MCF 10A (cell line): Measurements from ENCODE around the gene PARD3. TPM values are rescaled to one million over a fixed set of nuclear protein-coding genes. Genes with fewer than 3 reads are reported as not detected.

Experiments used
- BruUV-seq: library from RNA; stranded (reverse); fragments of 400-500 nt; replicated peaks from 2 replicates; lab custom pipeline; 2021; lab: Mats Ljungman, UMichigan
- CTCF ChIA-PET: fragments of 300-600 bp; sonication (Branson Sonifier 250); formaldehyde crosslinking; extraction: SDS; loops from one replicate; lab custom pipeline; 2021; ENCODE audit warnings: antibody characterized with exemption, inconsistent platforms; lab: Yijun Ruan, JAX
- POLR2A ChIA-PET: fragments of 300-600, 350-650 bp; sonication (Branson Sonifier 250); formaldehyde crosslinking; extraction: SDS; loops from one replicate; lab custom pipeline; 2020; ENCODE audit warnings: antibody characterized with exemption, inconsistent platforms; lab: Yijun Ruan, JAX
- DNase-seq: peaks from one replicate; pipeline ENCODE4 v3.0.0-alpha.2; 2018; ENCODE audit not compliant: unreplicated experiment
- H3K27ac Mint-ChIP-seq: one replicate; pipeline ENCODE4 v1.8.0; 2022; ENCODE audit warnings: mild to moderate bottlenecking, low read depth, mixed read lengths; ENCODE audit not compliant: unreplicated experiment
- H3K27me3 Mint-ChIP-seq: one replicate; pipeline ENCODE4 v1.8.0; 2022; ENCODE audit warnings: mixed read lengths; ENCODE audit not compliant: insufficient read depth, unreplicated experiment
- H3K36me3 Mint-ChIP-seq: one replicate; pipeline ENCODE4 v1.8.0; 2022; ENCODE audit warnings: mild to moderate bottlenecking, moderate library complexity, mixed read lengths; ENCODE audit not compliant: insufficient read depth, unreplicated experiment
- H3K4me1 Mint-ChIP-seq: one replicate; pipeline ENCODE4 v1.8.0; 2022; ENCODE audit warnings: mixed read lengths; ENCODE audit not compliant: insufficient read depth, unreplicated experiment
- H3K4me3 Mint-ChIP-seq: one replicate; pipeline ENCODE4 v1.8.0; 2022; ENCODE audit warnings: mild to moderate bottlenecking, moderate library complexity, mixed read lengths; ENCODE audit not compliant: unreplicated experiment
- H3K9me3 Mint-ChIP-seq: one replicate; pipeline ENCODE4 v1.8.0; 2022; ENCODE audit warnings: mixed read lengths; ENCODE audit not compliant: unreplicated experiment
- intact Hi-C: fragments of 100-400 bp; cut with micrococcal nuclease; formaldehyde crosslinking; loops from 2 replicates; pipeline ENCODE4 v1.14.1; 2022
- total RNA-seq: library from RNA; stranded (reverse); gene quantifications from 2 replicates; pipeline ENCODE4 v1.2.3, GENCODE V29; 2022
- TF ChIP-seq, protein P1 (sequence below): fragments of 200-600 bp; IDR thresholded peaks from one replicate; pipeline ENCODE4 v1.8.0; 2022; ENCODE audit warnings: antibody characterized with exemption, mild to moderate bottlenecking; ENCODE audit not compliant: unreplicated experiment

Gene PARD3
- total RNA-seq, 1 experiment from 2014 or later, result 70.0 TPM

DNA sequence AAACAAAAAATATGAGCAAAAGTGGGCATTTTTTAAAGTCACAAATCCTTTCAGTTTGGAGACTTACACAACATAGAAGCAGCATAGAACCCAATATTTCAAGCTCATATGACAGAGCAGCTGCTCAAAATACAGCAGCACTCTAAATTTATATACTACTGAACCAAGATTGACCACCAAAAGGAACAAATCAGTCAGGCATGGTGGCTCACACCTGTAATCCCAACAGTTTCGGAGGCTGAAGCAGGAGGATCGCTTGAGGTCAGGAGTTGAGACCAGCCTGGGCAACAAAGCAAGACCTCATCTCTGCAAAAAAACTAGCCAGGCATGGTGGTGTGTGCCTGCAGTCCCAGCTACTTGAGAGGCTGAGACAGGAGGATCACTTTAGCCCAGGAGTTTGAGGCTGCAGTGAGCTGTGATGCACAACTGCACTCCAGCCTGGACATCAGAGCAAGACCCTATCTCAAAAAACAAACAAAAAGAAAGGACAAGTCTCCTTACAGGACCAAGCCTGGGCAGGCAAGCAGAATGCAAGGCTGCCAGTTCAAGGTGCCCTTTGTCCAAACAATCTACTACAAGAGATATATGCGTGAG, 40.0 kb downstream of the PARD3 start:
- ChIA-PET CTCF (interaction anchor here (0.6 kb wide), 1 partner anchor 174 kb away, joined by 4 read pairs; no protein-coding TSS in a partner anchor), POLR2A (no interaction called here)
- TF ChIP-seq, protein P1, sequence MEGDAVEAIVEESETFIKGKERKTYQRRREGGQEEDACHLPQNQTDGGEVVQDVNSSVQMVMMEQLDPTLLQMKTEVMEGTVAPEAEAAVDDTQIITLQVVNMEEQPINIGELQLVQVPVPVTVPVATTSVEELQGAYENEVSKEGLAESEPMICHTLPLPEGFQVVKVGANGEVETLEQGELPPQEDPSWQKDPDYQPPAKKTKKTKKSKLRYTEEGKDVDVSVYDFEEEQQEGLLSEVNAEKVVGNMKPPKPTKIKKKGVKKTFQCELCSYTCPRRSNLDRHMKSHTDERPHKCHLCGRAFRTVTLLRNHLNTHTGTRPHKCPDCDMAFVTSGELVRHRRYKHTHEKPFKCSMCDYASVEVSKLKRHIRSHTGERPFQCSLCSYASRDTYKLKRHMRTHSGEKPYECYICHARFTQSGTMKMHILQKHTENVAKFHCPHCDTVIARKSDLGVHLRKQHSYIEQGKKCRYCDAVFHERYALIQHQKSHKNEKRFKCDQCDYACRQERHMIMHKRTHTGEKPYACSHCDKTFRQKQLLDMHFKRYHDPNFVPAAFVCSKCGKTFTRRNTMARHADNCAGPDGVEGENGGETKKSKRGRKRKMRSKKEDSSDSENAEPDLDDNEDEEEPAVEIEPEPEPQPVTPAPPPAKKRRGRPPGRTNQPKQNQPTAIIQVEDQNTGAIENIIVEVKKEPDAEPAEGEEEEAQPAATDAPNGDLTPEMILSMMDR, result no peak
- Mint-ChIP-seq H3K9me3 (no peaks in the 10 kb centered on the region), H3K4me1 (peaks cover 36% of the 10 kb centered on the region), H3K36me3 (peaks cover 6% of the 10 kb centered on the region), H3K27me3 (no peaks in the 10 kb centered on the region), H3K4me3 (no peak overlapping the region), H3K27ac (no peak overlapping the region)
- no TSS peak for BruUV-seq
- intact Hi-C loops, result no loop called here
- DNase-seq, result no peak

DNA sequence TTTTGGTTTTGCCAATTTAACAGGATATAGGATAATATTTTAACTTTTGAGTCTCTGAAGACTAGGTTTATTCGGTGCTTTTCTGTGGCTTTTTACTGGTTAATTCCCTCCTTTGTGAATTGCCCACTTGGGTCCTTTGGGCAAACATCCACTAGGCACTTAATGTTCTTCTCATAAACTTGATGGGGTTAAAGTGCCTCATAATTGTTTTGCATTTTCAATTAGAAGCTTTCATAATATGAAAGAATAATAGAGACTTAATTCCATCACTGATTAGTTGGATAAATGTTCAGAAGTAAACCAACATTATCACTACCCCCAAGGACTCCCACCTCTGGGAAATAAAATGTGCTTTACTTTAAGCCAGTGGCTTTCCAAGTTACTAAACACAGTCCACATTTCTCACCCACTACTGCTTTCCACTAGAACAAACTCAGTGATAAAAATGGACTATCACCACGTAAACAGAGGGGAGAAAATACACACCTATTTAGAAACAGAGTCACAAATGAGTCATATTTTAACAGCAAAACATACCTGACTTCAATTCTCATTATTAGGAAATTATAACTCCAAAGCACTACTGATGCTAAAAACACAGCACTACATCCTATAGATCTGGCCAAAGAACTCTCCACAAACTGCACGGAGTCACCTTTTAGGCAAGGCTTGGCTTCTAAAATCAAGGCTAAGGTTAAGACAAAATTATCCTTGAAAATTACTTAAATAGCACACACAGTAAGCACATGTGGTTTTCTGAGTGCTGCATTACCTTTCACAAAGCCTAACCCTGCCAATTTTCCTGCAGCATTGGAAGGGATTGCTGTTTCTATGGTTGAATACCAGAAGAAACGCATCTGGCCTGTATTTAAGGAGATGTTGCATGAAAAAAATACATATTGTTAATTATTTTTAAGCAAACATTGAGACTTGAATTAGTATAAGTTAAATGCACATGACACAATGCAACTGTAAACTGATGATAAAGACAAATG, 41.2 kb downstream of the PARD3 start:
- Mint-ChIP-seq H3K36me3 (peaks cover 6% of the 10 kb centered on the region), H3K4me3 (no peak overlapping the region), H3K9me3 (no peaks in the 10 kb centered on the region), H3K4me1 (peaks cover 48% of the 10 kb centered on the region), H3K27ac (peak overlapping the region; percentile 23), H3K27me3 (no peaks in the 10 kb centered on the region)
- ChIA-PET POLR2A (interaction anchor here (1.0 kb wide), 1 partner anchor 42 kb away, joined by 3 read pairs; no protein-coding TSS in a partner anchor), CTCF (no interaction called here)
- no TSS peak for BruUV-seq
- TF ChIP-seq, protein P1, result no peak
- intact Hi-C loops, result no loop called here
- no peak for DNase-seq

DNA sequence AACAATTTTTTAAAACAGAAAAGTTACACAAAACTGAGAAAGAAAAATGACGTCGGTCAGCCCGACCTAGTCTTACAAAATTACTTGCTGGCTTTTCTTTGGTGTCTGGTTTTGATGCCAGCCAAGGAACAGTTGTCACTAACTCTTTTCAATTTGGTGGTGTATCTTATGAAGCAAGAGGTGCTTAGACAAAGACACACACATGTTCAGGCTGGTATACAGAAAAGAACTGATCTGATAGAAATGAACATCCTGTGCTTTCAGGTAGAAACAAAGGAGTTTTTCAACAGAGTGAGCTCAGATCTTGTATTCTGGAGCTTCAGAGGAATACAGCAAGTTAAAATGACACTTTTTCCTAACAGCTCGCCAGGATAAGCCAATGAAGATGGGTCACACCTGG, 43.6 kb downstream of the PARD3 start:
- Mint-ChIP-seq H3K9me3 (no peaks in the 10 kb centered on the region), H3K36me3 (peaks cover 5% of the 10 kb centered on the region), H3K27me3 (no peaks in the 10 kb centered on the region), H3K4me3 (peak overlapping the region; percentile 23), H3K4me1 (peaks cover 65% of the 10 kb centered on the region), H3K27ac (peak overlapping the region; percentile 63)
- DNase-seq, result no peak
- intact Hi-C loops, result no loop called here
- ChIA-PET POLR2A (interaction anchor here (0.8 kb wide), 1 partner anchor 43 kb away, joined by 3 read pairs; no protein-coding TSS in a partner anchor), CTCF (interaction anchor here (0.6 to 0.9 kb wide), 2 partner anchors 38 to 47 kb away, joined by 3 to 4 read pairs; no protein-coding TSS in a partner anchor)
- TF ChIP-seq, protein P1, result no peak
- no TSS peak for BruUV-seq

DNA sequence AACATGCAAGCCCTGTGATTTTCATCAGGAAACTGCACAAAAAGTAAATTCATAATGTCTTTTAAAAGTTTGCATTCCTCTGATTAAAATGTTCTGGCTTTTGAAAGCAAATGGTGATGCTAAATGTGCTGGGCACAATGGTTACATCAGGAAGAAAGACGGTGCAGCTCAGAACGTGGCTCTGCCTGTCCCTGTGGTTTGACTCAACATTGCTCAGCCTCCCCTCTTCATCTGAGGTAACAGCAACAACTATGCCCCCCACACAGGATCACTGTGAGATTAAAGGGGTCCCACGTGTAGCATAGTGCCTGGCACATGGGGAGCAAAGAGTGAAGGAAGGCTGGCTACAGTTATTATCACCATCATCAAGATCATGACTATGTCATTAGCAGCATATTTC, 44.0 kb downstream of the PARD3 start:
- H3K4me3 Mint-ChIP-seq, result peak overlapping the region; percentile 23
- no TSS peak for BruUV-seq
- ChIA-PET POLR2A (interaction anchor here (0.7 kb wide), 1 partner anchor 46 kb away, joined by 3 read pairs; no protein-coding TSS in a partner anchor), CTCF (interaction anchor here (0.6 kb wide), 1 partner anchor 37 kb away, joined by 3 read pairs; no protein-coding TSS in a partner anchor)
- TF ChIP-seq, protein P1, result no peak
- no peaks in the 10 kb centered on the region for H3K27me3 Mint-ChIP-seq
- H3K9me3 Mint-ChIP-seq, result no peaks in the 10 kb centered on the region
- H3K4me1 Mint-ChIP-seq, result peaks cover 66% of the 10 kb centered on the region
- H3K36me3 Mint-ChIP-seq, result peaks cover under 1% of the 10 kb centered on the region
- H3K27ac Mint-ChIP-seq, result peak overlapping the region; percentile 63
- intact Hi-C loops, result no loop called here
- DNase-seq, result no peak
